Hepatocyte (in vitro differentiated cells): Measurements from ENCODE around the gene NGFR.

ENCODE experiments used
- EZH2phosphoT487 ChIP-seq: fragments of 200-600 bp; sonication (generic); IDR thresholded peaks from one replicate; pipeline ENCODE4 v1.6.1; 2018; ENCODE audit warnings: antibody characterized with exemption, mild to moderate bottlenecking, low read depth, moderate library complexity; ENCODE audit not compliant: unreplicated experiment, severe bottlenecking
- TF ChIP-seq, protein P1 (sequence below): fragments of 200-600 bp; sonication (generic); IDR thresholded peaks from 2 replicates; pipeline ENCODE4 v1.5.1; 2016; ENCODE audit warnings: antibody characterized with exemption, mild to moderate bottlenecking; ENCODE audit not compliant: poor library complexity

DNA sequence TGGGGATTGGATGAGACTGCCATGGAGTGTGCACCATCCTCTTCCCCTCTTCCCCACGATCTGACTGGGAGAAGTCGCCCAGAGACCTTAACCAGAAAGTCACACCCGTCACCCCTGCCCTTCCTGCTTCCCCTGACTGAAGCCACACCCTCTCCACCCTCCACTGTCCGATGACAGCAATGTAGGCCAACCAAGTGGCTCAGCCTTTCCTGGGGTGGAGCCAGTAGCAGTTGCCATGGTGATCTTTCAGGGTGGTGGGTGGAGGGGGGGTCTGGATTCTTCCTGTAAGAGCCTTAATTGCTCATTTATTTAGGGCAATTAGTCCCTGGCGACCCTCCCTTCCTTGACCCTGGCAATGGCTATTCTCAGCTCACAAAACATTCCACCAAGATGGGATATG, 42.9 kb upstream of the NGFR start:
- TF ChIP-seq, protein P1, sequence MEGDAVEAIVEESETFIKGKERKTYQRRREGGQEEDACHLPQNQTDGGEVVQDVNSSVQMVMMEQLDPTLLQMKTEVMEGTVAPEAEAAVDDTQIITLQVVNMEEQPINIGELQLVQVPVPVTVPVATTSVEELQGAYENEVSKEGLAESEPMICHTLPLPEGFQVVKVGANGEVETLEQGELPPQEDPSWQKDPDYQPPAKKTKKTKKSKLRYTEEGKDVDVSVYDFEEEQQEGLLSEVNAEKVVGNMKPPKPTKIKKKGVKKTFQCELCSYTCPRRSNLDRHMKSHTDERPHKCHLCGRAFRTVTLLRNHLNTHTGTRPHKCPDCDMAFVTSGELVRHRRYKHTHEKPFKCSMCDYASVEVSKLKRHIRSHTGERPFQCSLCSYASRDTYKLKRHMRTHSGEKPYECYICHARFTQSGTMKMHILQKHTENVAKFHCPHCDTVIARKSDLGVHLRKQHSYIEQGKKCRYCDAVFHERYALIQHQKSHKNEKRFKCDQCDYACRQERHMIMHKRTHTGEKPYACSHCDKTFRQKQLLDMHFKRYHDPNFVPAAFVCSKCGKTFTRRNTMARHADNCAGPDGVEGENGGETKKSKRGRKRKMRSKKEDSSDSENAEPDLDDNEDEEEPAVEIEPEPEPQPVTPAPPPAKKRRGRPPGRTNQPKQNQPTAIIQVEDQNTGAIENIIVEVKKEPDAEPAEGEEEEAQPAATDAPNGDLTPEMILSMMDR = no peak
- no peak for TF ChIP-seq EZH2phosphoT487
